NCI-H2171 treated with DMSO at 0.1 percent for 48 hours (cell line): ENCODE measurements around the gene NDUFS2.
A peak's percentile ranks its signal among the peaks of the same experiment; 100 is the strongest.
"Not testable (repeated sequence)": the region's sequence is repeated elsewhere in the genome, so short reads cannot be mapped to it uniquely, and the experiment has no call there.

Experiments used
- DNase-seq: peaks from one replicate; lab custom pipeline; 2025; lab: John Stamatoyannopoulos, UW

Gene NDUFS2

GRCh38 chr1:161220002-161220401 lies 17.8 kb downstream of the NDUFS2 start:
- DNase-seq: no peak

GRCh38 chr1:161222175-161223019 lies 20.2 kb downstream of the NDUFS2 start:
- DNase-seq: no peak

GRCh38 chr1:161223805-161224694 lies 21.9 kb downstream of the NDUFS2 start:
- no peak for DNase-seq

- not testable (repeated sequence) for DNase-seq
Observed at GRCh38 chr1:161224695-161225087, 22.5 kb downstream of the NDUFS2 start.

GRCh38 chr1:161225178-161225533 lies 23.0 kb downstream of the NDUFS2 start:
- no peak for DNase-seq

GRCh38 chr1:161225534-161226319 lies 23.6 kb downstream of the NDUFS2 start, which contains the start of gene TOMM40L:
Gene TOMM40L, plus strand, starts transcription at chr1:161226060. Its CDS starts 430 bp downstream, at chr1:161226490.
- DNase-seq: peak; percentile 99

- DNase-seq: no peak
Observed at GRCh38 chr1:161226320-161226711, 24.1 kb downstream of the NDUFS2 start.

- DNase-seq: no peak
Observed at GRCh38 chr1:161226759-161227158, 24.6 kb downstream of the NDUFS2 start.

GRCh38 chr1:161227196-161227871 lies 25.2 kb downstream of the NDUFS2 start:
- DNase-seq: peak; percentile 67

GRCh38 chr1:161228032-161228431 lies 25.9 kb downstream of the NDUFS2 start:
- DNase-seq: no peak

GRCh38 chr1:161229896-161230295 lies 27.7 kb downstream of the NDUFS2 start:
- no peak for DNase-seq

- DNase-seq: no peak
Observed at GRCh38 chr1:161230762-161231161, 28.6 kb downstream of the NDUFS2 start.

GRCh38 chr1:161233102-161233501 lies 30.9 kb downstream of the NDUFS2 start:
- DNase-seq: no peak

GRCh38 chr1:161235957-161236775 lies 34.0 kb downstream of the NDUFS2 start:
- no peak for DNase-seq

- no peak for DNase-seq
Observed at GRCh38 chr1:161238039-161238473, 35.9 kb downstream of the NDUFS2 start, which contains the start of gene NR1I3. Gene NR1I3, minus strand, starts transcription at chr1:161238203. Its CDS starts 1,638 bp downstream, at chr1:161236565.

GRCh38 chr1:161241682-161242081 lies 39.5 kb downstream of the NDUFS2 start:
- no peak for DNase-seq

- DNase-seq: no peak
Observed at GRCh38 chr1:161242313-161242712, 40.1 kb downstream of the NDUFS2 start.

- no peak for DNase-seq
Observed at GRCh38 chr1:161244888-161245287, 42.7 kb downstream of the NDUFS2 start.

- DNase-seq: not testable (repeated sequence)
Observed at GRCh38 chr1:161250100-161250499, 47.9 kb downstream of the NDUFS2 start.

GRCh38 chr1:161250829-161251228 lies 48.7 kb downstream of the NDUFS2 start:
- DNase-seq: no peak
